IPS DF 6.9 (cell line): ENCODE data around the gene RIMBP2.

Experiments
- DNase-seq: peaks from one replicate; pipeline ENCODE4 v3.0.0-alpha.2; 2013; ENCODE audit warnings: low read depth, low spot score
- H3K27ac ChIP-seq: one replicate; pipeline ENCODE4 v1.5.1; 2013; ENCODE audit warnings: low read length, control low read depth
- H3K27me3 ChIP-seq: 2 replicates; pipeline ENCODE4 v1.6.1; 2013; ENCODE audit warnings: mild to moderate bottlenecking, low read length; ENCODE audit not compliant: control insufficient read depth, insufficient read depth
- H3K36me3 ChIP-seq: 2 replicates; pipeline ENCODE4 v1.6.1; 2013; ENCODE audit warnings: low read length; ENCODE audit not compliant: control insufficient read depth, insufficient read depth
- H3K4me1 ChIP-seq: 2 replicates; pipeline ENCODE4 v1.6.1; 2013; ENCODE audit warnings: low read length; ENCODE audit not compliant: control insufficient read depth, insufficient read depth
- H3K4me3 ChIP-seq: 2 replicates; pipeline ENCODE4 v1.5.1; 2013; ENCODE audit warnings: mild to moderate bottlenecking, low read length
- H3K9me3 ChIP-seq: 2 replicates; pipeline ENCODE4 v1.6.1; 2013; ENCODE audit warnings: low read length, inconsistent platforms; ENCODE audit not compliant: control insufficient read depth, insufficient read depth
- WGBS: extraction: QIAGEN DNeasy Blood & Tissue Kit; methylation state at CpG from one replicate; pipeline ENCODE4 v1.1.7; 2013; ENCODE audit warnings: mixed read lengths, missing lambda C conversion rate; ENCODE audit not compliant: insufficient read length, insufficient coverage; 5-methylcytosine and 5-hydroxymethylcytosine counted together

The RIMBP2 gene

GRCh38 chr12:130497321-130497720 lies 218.8 kb downstream of the RIMBP2 start:
- H3K27me3 ChIP-seq: no peaks in the 10 kb centered on the region; the same call in 1 of the 2 replicates
- no peak overlapping the region for H3K4me3 ChIP-seq
- no CpG with 5 or more reads among the region's 12 CpGs for WGBS
- H3K36me3 ChIP-seq: no peaks in the 10 kb centered on the region
- no peak for DNase-seq
- H3K27ac ChIP-seq: no peak overlapping the region
- H3K9me3 ChIP-seq: peaks cover 31% of the 10 kb centered on the region
- H3K4me1 ChIP-seq: no peaks in the 10 kb centered on the region

- no peak for DNase-seq
- no peak overlapping the region for H3K27ac ChIP-seq
- WGBS: no CpG with 5 or more reads among the region's 14 CpGs
- H3K27me3 ChIP-seq: no peaks in the 10 kb centered on the region; the same call in 1 of the 2 replicates
- no peaks in the 10 kb centered on the region for H3K36me3 ChIP-seq
- no peak overlapping the region for H3K4me3 ChIP-seq
- peaks cover 24% of the 10 kb centered on the region for H3K9me3 ChIP-seq
- no peaks in the 10 kb centered on the region for H3K4me1 ChIP-seq
These were observed 219.5 kb downstream of the RIMBP2 start for GRCh38 chr12:130496516-130497120.

- Histone ChIP-seq H3K4me1 (no peaks in the 10 kb centered on the region), H3K4me3 (no peak overlapping the region), H3K27me3 (no peaks in the 10 kb centered on the region; the same call in 1 of the 2 replicates), H3K27ac (no peak overlapping the region), H3K9me3 (peaks cover 21% of the 10 kb centered on the region), H3K36me3 (no peaks in the 10 kb centered on the region)
- no peak for DNase-seq
- no CpG with 5 or more reads among the region's 8 CpGs for WGBS
These were observed 220.9 kb downstream of the RIMBP2 start for GRCh38 chr12:130495156-130495555.

GRCh38 chr12:130494736-130495135 lies 221.4 kb downstream of the RIMBP2 start:
- Histone ChIP-seq H3K36me3 (no peaks in the 10 kb centered on the region), H3K4me3 (no peak overlapping the region), H3K4me1 (no peaks in the 10 kb centered on the region), H3K27ac (no peak overlapping the region), H3K9me3 (peaks cover 21% of the 10 kb centered on the region), H3K27me3 (no peaks in the 10 kb centered on the region; the same call in 1 of the 2 replicates)
- no peak for DNase-seq
- no CpG with 5 or more reads among the region's 8 CpGs for WGBS

- H3K4me3 ChIP-seq: no peak overlapping the region
- no CpG with 5 or more reads among the region's 13 CpGs for WGBS
- no peak for DNase-seq
- no peak overlapping the region for H3K27ac ChIP-seq
- no peaks in the 10 kb centered on the region for H3K36me3 ChIP-seq
- no peaks in the 10 kb centered on the region for H3K27me3 ChIP-seq
- no peaks in the 10 kb centered on the region for H3K4me1 ChIP-seq
- H3K9me3 ChIP-seq: peaks cover 21% of the 10 kb centered on the region
These were observed 222.1 kb downstream of the RIMBP2 start for GRCh38 chr12:130493951-130494350.

GRCh38 chr12:130491421-130492357 lies 224.4 kb downstream of the RIMBP2 start:
- no CpG with 5 or more reads among the region's 32 CpGs for WGBS
- Histone ChIP-seq H3K27ac (no peak overlapping the region), H3K27me3 (no peaks in the 10 kb centered on the region)

GRCh38 chr12:130490674-130491073 lies 225.4 kb downstream of the RIMBP2 start:
- Histone ChIP-seq H3K9me3 (peaks cover 23% of the 10 kb centered on the region), H3K36me3 (no peaks in the 10 kb centered on the region), H3K4me1 (no peaks in the 10 kb centered on the region), H3K27me3 (no peaks in the 10 kb centered on the region), H3K27ac (no peak overlapping the region), H3K4me3 (no peak overlapping the region)
- no peak for DNase-seq
- no CpG with 5 or more reads among the region's 10 CpGs for WGBS

More at GRCh38 chr12:130491421-130492357, 224.4 kb downstream of the RIMBP2 start:
- Histone ChIP-seq H3K36me3 (no peaks in the 10 kb centered on the region), H3K4me3 (no peak overlapping the region), H3K9me3 (peaks cover 23% of the 10 kb centered on the region), H3K4me1 (no peaks in the 10 kb centered on the region)
- no peak for DNase-seq

GRCh38 chr12:130489293-130489692 lies 226.8 kb downstream of the RIMBP2 start:
- peaks cover 26% of the 10 kb centered on the region for H3K9me3 ChIP-seq
- DNase-seq: no peak
- H3K4me1 ChIP-seq: no peaks in the 10 kb centered on the region
- no peak overlapping the region for H3K27ac ChIP-seq
- no peak overlapping the region for H3K4me3 ChIP-seq
- no peaks in the 10 kb centered on the region for H3K36me3 ChIP-seq
- H3K27me3 ChIP-seq: no peaks in the 10 kb centered on the region
- no CpG with 5 or more reads among the region's 7 CpGs for WGBS

GRCh38 chr12:130488358-130488710 lies 227.8 kb downstream of the RIMBP2 start:
- H3K27me3 ChIP-seq: no peaks in the 10 kb centered on the region
- H3K27ac ChIP-seq: no peak overlapping the region
- no peak overlapping the region for H3K4me3 ChIP-seq
- H3K9me3 ChIP-seq: peaks cover 27% of the 10 kb centered on the region
- H3K36me3 ChIP-seq: no peaks in the 10 kb centered on the region
- DNase-seq: no peak
- H3K4me1 ChIP-seq: no peaks in the 10 kb centered on the region
- no CpG with 5 or more reads among the region's 5 CpGs for WGBS

- no peak for DNase-seq
- H3K27me3 ChIP-seq: no peaks in the 10 kb centered on the region
- no peaks in the 10 kb centered on the region for H3K4me1 ChIP-seq
- peaks cover 27% of the 10 kb centered on the region for H3K9me3 ChIP-seq
- H3K36me3 ChIP-seq: no peaks in the 10 kb centered on the region
- WGBS: no CpG with 5 or more reads among the region's 11 CpGs
- H3K27ac ChIP-seq: no peak overlapping the region
- no peak overlapping the region for H3K4me3 ChIP-seq
These were observed 228.3 kb downstream of the RIMBP2 start for GRCh38 chr12:130487636-130488357.
